SK-N-SH (cell line): ENCODE results near the gene KDM4C. TPM values are rescaled to one million over a fixed set of nuclear protein-coding genes. Genes with fewer than 3 reads are reported as not detected.

Source experiments
- CTCF ChIA-PET: fragments of 300-600, 350-600 bp; formaldehyde crosslinking; extraction: SDS; loops from one replicate; lab custom pipeline; 2021; lab: Yijun Ruan, JAX
- POLR2A ChIA-PET: fragments of 350-600 bp; sonication (Branson Sonifier 250); formaldehyde crosslinking; extraction: SDS; loops from one replicate; lab custom pipeline; 2020; ENCODE audit warnings: antibody characterized with exemption, inconsistent platforms; lab: Yijun Ruan, JAX
- DNase-seq: peaks from one replicate; pipeline ENCODE4 v3.0.0; 2012
- H2AFZ ChIP-seq: fragments of 200-600 bp; sonication (generic); 2 replicates; pipeline ENCODE4 v1.8.1; 2016; ENCODE audit warnings: antibody characterized with exemption, mild to moderate bottlenecking, low read depth
- H3F3A ChIP-seq: fragments of 200-600 bp; sonication (generic); replicated peaks from 2 replicates; pipeline ENCODE3; 2016; ENCODE audit warnings: antibody characterized with exemption, mild to moderate bottlenecking; ENCODE audit not compliant: insufficient read depth
- H3K27ac ChIP-seq, 2 experiments: fragments of 200-500 bp in 1 of 2; fragments of 200-600 bp in 1 of 2; sonication (Bioruptor generic) in 1 of 2; sonication (generic), shearing (Covaris generic) in 1 of 2; 2 replicates each; pipeline versions ENCODE4 v1.5.1 to v1.6.1; 2014 to 2016; ENCODE audit warnings: low read depth in 2 of 2, inconsistent platforms in 1 of 2, low read length in 1 of 2, mild to moderate bottlenecking in 1 of 2, mixed read lengths in 1 of 2
- H3K27me3 ChIP-seq: fragments of 200-600 bp; sonication (generic), shearing (Covaris generic); 2 replicates; pipeline ENCODE4 v1.6.1; 2016; ENCODE audit warnings: mixed run types; ENCODE audit not compliant: insufficient read depth
- H3K36me3 ChIP-seq, 2 experiments: fragments of 200-500 bp in 1 of 2; fragments of 200-600 bp in 1 of 2; sonication (Bioruptor generic) in 1 of 2; sonication (generic) in 1 of 2; replicated peaks in 1 of 2; 2 replicates each; pipeline versions ENCODE3 to v1.5.1; 2014 to 2016; ENCODE audit warnings: low read length in 1 of 2, mild to moderate bottlenecking in 1 of 2; ENCODE audit not compliant: insufficient read depth in 2 of 2, control insufficient read depth in 1 of 2
- H3K4me1 ChIP-seq, 2 experiments: fragments of 200-500 bp in 1 of 2; fragments of 200-600 bp in 1 of 2; sonication (Bioruptor generic) in 1 of 2; sonication (generic), shearing (Covaris generic) in 1 of 2; 2 replicates each; pipeline versions ENCODE4 v1.5.1 to v1.6.1; 2014 to 2016; ENCODE audit warnings: low read depth in 1 of 2, low read length in 1 of 2, mixed run types in 1 of 2; ENCODE audit not compliant: insufficient read depth in 2 of 2, control insufficient read depth in 1 of 2
- H3K4me2 ChIP-seq: fragments of 200-600 bp; sonication (generic), shearing (Covaris generic); 2 replicates; pipeline ENCODE4 v1.6.1; 2017; ENCODE audit warnings: mixed run types
- H3K4me3 ChIP-seq, 2 experiments: fragments of 200-500 bp in 1 of 2; fragments of 200-600 bp in 1 of 2; sonication (Bioruptor generic) in 1 of 2; sonication (generic), shearing (Covaris generic) in 1 of 2; 2 replicates each; pipeline versions ENCODE4 v1.5.1 to v1.8.1; 2014 to 2016; ENCODE audit warnings: low read depth in 2 of 2, inconsistent platforms in 1 of 2, low read length in 1 of 2, mild to moderate bottlenecking in 1 of 2, mixed read lengths in 1 of 2, moderate library complexity in 1 of 2
- H3K79me2 ChIP-seq: fragments of 200-600 bp; sonication (generic); 2 replicates; pipeline ENCODE4 v1.8.1; 2017; ENCODE audit warnings: mild to moderate bottlenecking; ENCODE audit not compliant: insufficient read depth
- H3K9ac ChIP-seq: fragments of 200-600 bp; sonication (generic); 2 replicates; pipeline ENCODE4 v1.6.1; 2017; ENCODE audit warnings: mixed run types
- H3K9me2 ChIP-seq: fragments of 200-600 bp; sonication (generic); 2 replicates; pipeline ENCODE4 v1.6.1; 2017; ENCODE audit warnings: mixed run types
- H3K9me3 ChIP-seq: fragments of 200-600 bp; sonication (generic); 2 replicates; pipeline ENCODE4 v1.6.1; 2017; ENCODE audit warnings: mixed run types, mild to moderate bottlenecking, moderate library complexity
- H4K20me1 ChIP-seq: fragments of 200-600 bp; sonication (generic); 2 replicates; pipeline ENCODE4 v1.6.1; 2017; ENCODE audit warnings: mild to moderate bottlenecking, mixed run types; ENCODE audit not compliant: insufficient read depth
- CTCF ChIP-seq: fragments of 200-600 bp; sonication (generic); IDR thresholded peaks from 2 replicates; pipeline ENCODE4 v1.6.1; 2017; ENCODE audit warnings: antibody characterized with exemption, mild to moderate bottlenecking, moderate library complexity
- EZH2phosphoT487 ChIP-seq: fragments of 200-600 bp; sonication (generic); IDR thresholded peaks from 2 replicates; pipeline ENCODE4 v1.6.1; 2017; ENCODE audit warnings: low read depth, mixed run types, mild to moderate bottlenecking, antibody characterized with exemption, moderate library complexity, borderline replicate concordance
- FOXM1 ChIP-seq: IDR thresholded peaks from 2 replicates; pipeline ENCODE4 v1.4.0; 2012; ENCODE audit warnings: low read depth, mild to moderate bottlenecking
- IRF3 ChIP-seq: fragments of 150-350 bp; IDR thresholded peaks from 2 replicates; pipeline ENCODE4 v1.6.1; 2016; ENCODE audit warnings: mild to moderate bottlenecking, low read depth, low read length
- NRF1 ChIP-seq: IDR thresholded peaks from 2 replicates; pipeline ENCODE4 v1.6.1; 2012; ENCODE audit warnings: low read depth, mild to moderate bottlenecking, low read length
- REST ChIP-seq: IDR thresholded peaks from 2 replicates; pipeline ENCODE4 v1.6.1; 2012; ENCODE audit warnings: mild to moderate bottlenecking, low read depth, low read length, moderate library complexity
- RXRA ChIP-seq: IDR thresholded peaks from 2 replicates; pipeline ENCODE4 v1.4.0; 2012; ENCODE audit warnings: low read depth, mild to moderate bottlenecking, borderline replicate concordance
- TCF12 ChIP-seq: IDR thresholded peaks from 2 replicates; pipeline ENCODE4 v1.4.0; 2012
- WGBS: methylation state at CpG from one replicate; pipeline ENCODE4 v1.1.6; 2017; ENCODE audit warnings: low lambda C conversion rate; 5-methylcytosine and 5-hydroxymethylcytosine counted together
- polyA plus RNA-seq, 3 experiments: library from polyadenylated mRNA; depleted of rRNA; stranded (reverse); fragments of >200 nt; gene quantifications; 2 replicates each; pipeline ENCODE4 v1.2.3, GENCODE V29; 2012

The KDM4C gene
- polyA plus RNA-seq, 1 of the 3 experiments (the other 2 are of a cell fraction) = 9.4 TPM

GRCh38 chr9:7073706-7074105 is 315.9 kb downstream of the KDM4C start (continued):
- TF ChIP-seq REST (no peak), NRF1 (no peak), EZH2phosphoT487 (no peak), IRF3 (no peak)

- no peaks in the 10 kb centered on the region for H3K4me1 ChIP-seq
- no peak overlapping the region for H3K27ac ChIP-seq
- no peaks in the 10 kb centered on the region for H3K9me3 ChIP-seq
- H2AFZ ChIP-seq = no peak overlapping the region
- peaks cover 0 to 19% of the 10 kb centered on the region in 2 experiments for H3K36me3 ChIP-seq
- H3K4me3 ChIP-seq = no peak overlapping the region
- H3K4me2 ChIP-seq = no peak overlapping the region
- WGBS = 88% methylated on average over 7 of the region's 7 CpGs
- no peaks in the 10 kb centered on the region for H4K20me1 ChIP-seq
- TF ChIP-seq TCF12 (no peak), REST (no peak), CTCF (no peak), FOXM1 (no peak), RXRA (no peak)
- DNase-seq = no peak
- H3F3A ChIP-seq = no peaks in the 10 kb centered on the region
- H3K27me3 ChIP-seq = no peaks in the 10 kb centered on the region
- no peaks in the 10 kb centered on the region for H3K9me2 ChIP-seq
- no peaks in the 10 kb centered on the region for H3K79me2 ChIP-seq
- no peak overlapping the region for H3K9ac ChIP-seq
- POLR2A ChIA-PET = no interaction called here
- CTCF ChIA-PET = no interaction called here
Measured at GRCh38 chr9:7075154-7075553, 317.4 kb downstream of the KDM4C start.
